SK-N-SH (cell line): Measurements from ENCODE around the gene CC2D2A. TPM values are rescaled to one million over a fixed set of nuclear protein-coding genes. Genes with fewer than 3 reads are reported as not detected.

Experiments
- CTCF ChIA-PET: fragments of 300-600, 350-600 bp; formaldehyde crosslinking; extraction: SDS; loops from one replicate; lab custom pipeline; 2021; lab: Yijun Ruan, JAX
- POLR2A ChIA-PET: fragments of 350-600 bp; sonication (Branson Sonifier 250); formaldehyde crosslinking; extraction: SDS; loops from one replicate; lab custom pipeline; 2020; ENCODE audit warnings: antibody characterized with exemption, inconsistent platforms; lab: Yijun Ruan, JAX
- DNase-seq: peaks from one replicate; pipeline ENCODE4 v3.0.0; 2012
- H2AFZ ChIP-seq: fragments of 200-600 bp; sonication (generic); 2 replicates; pipeline ENCODE4 v1.8.1; 2016; ENCODE audit warnings: antibody characterized with exemption, mild to moderate bottlenecking, low read depth
- H3F3A ChIP-seq: fragments of 200-600 bp; sonication (generic); replicated peaks from 2 replicates; pipeline ENCODE3; 2016; ENCODE audit warnings: antibody characterized with exemption, mild to moderate bottlenecking; ENCODE audit not compliant: insufficient read depth
- H3K27ac ChIP-seq, 2 experiments: fragments of 200-500 bp in 1 of 2; fragments of 200-600 bp in 1 of 2; sonication (Bioruptor generic) in 1 of 2; sonication (generic), shearing (Covaris generic) in 1 of 2; 2 replicates each; pipeline versions ENCODE4 v1.5.1 to v1.6.1; 2014 to 2016; ENCODE audit warnings: low read depth in 2 of 2, inconsistent platforms in 1 of 2, low read length in 1 of 2, mild to moderate bottlenecking in 1 of 2, mixed read lengths in 1 of 2
- H3K27me3 ChIP-seq: fragments of 200-600 bp; sonication (generic), shearing (Covaris generic); 2 replicates; pipeline ENCODE4 v1.6.1; 2016; ENCODE audit warnings: mixed run types; ENCODE audit not compliant: insufficient read depth
- H3K36me3 ChIP-seq, 2 experiments: fragments of 200-500 bp in 1 of 2; fragments of 200-600 bp in 1 of 2; sonication (Bioruptor generic) in 1 of 2; sonication (generic) in 1 of 2; replicated peaks in 1 of 2; 2 replicates each; pipeline versions ENCODE3 to v1.5.1; 2014 to 2016; ENCODE audit warnings: low read length in 1 of 2, mild to moderate bottlenecking in 1 of 2; ENCODE audit not compliant: insufficient read depth in 2 of 2, control insufficient read depth in 1 of 2
- H3K4me1 ChIP-seq, 2 experiments: fragments of 200-500 bp in 1 of 2; fragments of 200-600 bp in 1 of 2; sonication (Bioruptor generic) in 1 of 2; sonication (generic), shearing (Covaris generic) in 1 of 2; 2 replicates each; pipeline versions ENCODE4 v1.5.1 to v1.6.1; 2014 to 2016; ENCODE audit warnings: low read depth in 1 of 2, low read length in 1 of 2, mixed run types in 1 of 2; ENCODE audit not compliant: insufficient read depth in 2 of 2, control insufficient read depth in 1 of 2
- H3K4me2 ChIP-seq: fragments of 200-600 bp; sonication (generic), shearing (Covaris generic); 2 replicates; pipeline ENCODE4 v1.6.1; 2017; ENCODE audit warnings: mixed run types
- H3K4me3 ChIP-seq, 2 experiments: fragments of 200-500 bp in 1 of 2; fragments of 200-600 bp in 1 of 2; sonication (Bioruptor generic) in 1 of 2; sonication (generic), shearing (Covaris generic) in 1 of 2; 2 replicates each; pipeline versions ENCODE4 v1.5.1 to v1.8.1; 2014 to 2016; ENCODE audit warnings: low read depth in 2 of 2, inconsistent platforms in 1 of 2, low read length in 1 of 2, mild to moderate bottlenecking in 1 of 2, mixed read lengths in 1 of 2, moderate library complexity in 1 of 2
- H3K79me2 ChIP-seq: fragments of 200-600 bp; sonication (generic); 2 replicates; pipeline ENCODE4 v1.8.1; 2017; ENCODE audit warnings: mild to moderate bottlenecking; ENCODE audit not compliant: insufficient read depth
- H3K9ac ChIP-seq: fragments of 200-600 bp; sonication (generic); 2 replicates; pipeline ENCODE4 v1.6.1; 2017; ENCODE audit warnings: mixed run types
- H3K9me2 ChIP-seq: fragments of 200-600 bp; sonication (generic); 2 replicates; pipeline ENCODE4 v1.6.1; 2017; ENCODE audit warnings: mixed run types
- H3K9me3 ChIP-seq: fragments of 200-600 bp; sonication (generic); 2 replicates; pipeline ENCODE4 v1.6.1; 2017; ENCODE audit warnings: mixed run types, mild to moderate bottlenecking, moderate library complexity
- H4K20me1 ChIP-seq: fragments of 200-600 bp; sonication (generic); 2 replicates; pipeline ENCODE4 v1.6.1; 2017; ENCODE audit warnings: mild to moderate bottlenecking, mixed run types; ENCODE audit not compliant: insufficient read depth
- CHD2 ChIP-seq: fragments of 150-350 bp; IDR thresholded peaks from 2 replicates; pipeline ENCODE4 v1.6.1; 2018; ENCODE audit warnings: low read length; ENCODE audit not compliant: partially characterized antibody
- EP300 ChIP-seq, 2 experiments: IDR thresholded peaks; 2 replicates each; pipeline versions ENCODE4 v1.4.0 to v1.6.1; 2012; ENCODE audit warnings: borderline replicate concordance in 1 of 2, low read depth in 1 of 2, low read length in 1 of 2
- EZH2phosphoT487 ChIP-seq: fragments of 200-600 bp; sonication (generic); IDR thresholded peaks from 2 replicates; pipeline ENCODE4 v1.6.1; 2017; ENCODE audit warnings: low read depth, mixed run types, mild to moderate bottlenecking, antibody characterized with exemption, moderate library complexity, borderline replicate concordance
- FOSL2 ChIP-seq: IDR thresholded peaks from 2 replicates; pipeline ENCODE4 v1.4.0; 2012; ENCODE audit warnings: low read depth, mild to moderate bottlenecking, moderate library complexity, borderline replicate concordance
- FOXJ3 ChIP-seq: sonication (generic); formaldehyde crosslinking; IDR thresholded peaks from 2 replicates; pipeline ENCODE4 v1.5.1; 2020; ENCODE audit warnings: mild to moderate bottlenecking, missing genetic modification reagents
- FOXM1 ChIP-seq: IDR thresholded peaks from 2 replicates; pipeline ENCODE4 v1.4.0; 2012; ENCODE audit warnings: low read depth, mild to moderate bottlenecking
- GABPA ChIP-seq: IDR thresholded peaks from 2 replicates; pipeline ENCODE4 v1.4.0; 2012; ENCODE audit warnings: low read depth, mild to moderate bottlenecking
- JUND ChIP-seq: IDR thresholded peaks from 2 replicates; pipeline ENCODE4 v1.4.0; 2012
- MEF2A ChIP-seq: IDR thresholded peaks from 2 replicates; pipeline ENCODE4 v1.4.0; 2012; ENCODE audit warnings: low read depth, borderline replicate concordance
- MXI1 ChIP-seq: IDR thresholded peaks from 2 replicates; pipeline ENCODE4 v1.6.1; 2012; ENCODE audit warnings: mild to moderate bottlenecking, low read depth, low read length, improper control_type of control experiment
- RCOR1 ChIP-seq: fragments of 150-350 bp; IDR thresholded peaks from 2 replicates; pipeline ENCODE4 v1.6.1; 2017; ENCODE audit warnings: antibody characterized with exemption, low read length
- RXRA ChIP-seq: IDR thresholded peaks from 2 replicates; pipeline ENCODE4 v1.4.0; 2012; ENCODE audit warnings: low read depth, mild to moderate bottlenecking, borderline replicate concordance
- SIN3A ChIP-seq: IDR thresholded peaks from 2 replicates; pipeline ENCODE4 v1.6.1; 2012; ENCODE audit warnings: low read depth, mild to moderate bottlenecking, low read length, moderate library complexity, borderline replicate concordance
- SMC3 ChIP-seq: IDR thresholded peaks from 2 replicates; pipeline ENCODE4 v1.6.1; 2012; ENCODE audit warnings: low read depth, low read length, improper control_type of control experiment
- TAF1 ChIP-seq: IDR thresholded peaks from 2 replicates; pipeline ENCODE4 v1.6.1; 2012; ENCODE audit warnings: low read depth, mild to moderate bottlenecking, low read length, moderate library complexity, borderline replicate concordance
- YY1 ChIP-seq: IDR thresholded peaks from 2 replicates; pipeline ENCODE4 v1.4.0; 2012; ENCODE audit warnings: low read depth, mild to moderate bottlenecking
- WGBS: methylation state at CpG from one replicate; pipeline ENCODE4 v1.1.6; 2017; ENCODE audit warnings: low lambda C conversion rate; 5-methylcytosine and 5-hydroxymethylcytosine counted together
- polyA plus RNA-seq, 3 experiments: library from polyadenylated mRNA; depleted of rRNA; stranded (reverse); fragments of >200 nt; gene quantifications; 2 replicates each; pipeline ENCODE4 v1.2.3, GENCODE V29; 2012
- TF ChIP-seq, protein P1 (sequence below): fragments of 150-350 bp; IDR thresholded peaks from 2 replicates; pipeline ENCODE4 v1.6.1; 2016; ENCODE audit warnings: mild to moderate bottlenecking, low read depth, low read length
- TF ChIP-seq, protein P2 (sequence below): IDR thresholded peaks from 2 replicates; pipeline ENCODE4; 2012
- TF ChIP-seq, protein P3 (sequence below): IDR thresholded peaks from 2 replicates; pipeline ENCODE4 v1.4.0; 2012; ENCODE audit warnings: low read depth

The CC2D2A gene
- polyA plus RNA-seq, 1 of the 3 experiments (the other 2 are of a cell fraction) = 17.8 TPM

DNA sequence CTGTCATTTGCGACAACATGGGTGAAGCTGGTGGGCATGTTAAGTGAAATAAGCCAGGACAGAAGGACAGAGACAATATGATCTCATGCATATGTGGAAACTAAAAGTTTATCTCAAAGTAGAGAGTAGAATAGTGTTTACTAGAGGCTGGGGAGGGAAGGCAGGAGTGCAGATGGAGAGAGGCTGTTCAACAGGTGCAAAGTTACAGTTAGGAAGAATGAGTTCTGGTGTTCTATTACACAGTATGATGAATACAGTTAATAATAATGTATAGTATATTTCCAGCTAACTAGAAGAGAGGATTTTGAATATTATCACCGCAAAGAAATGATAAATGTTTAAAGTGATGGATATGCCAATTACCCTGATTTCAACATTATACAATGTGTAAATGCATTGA, 115.6 kb downstream of the CC2D2A start:
- Histone ChIP-seq H3K27me3 (no peaks in the 10 kb centered on the region), H3F3A (peaks cover 7% of the 10 kb centered on the region), H3K4me1 (no peaks in the 10 kb centered on the region), H3K9me3 (no peaks in the 10 kb centered on the region), H3K4me2 (no peak overlapping the region), H2AFZ (no peak overlapping the region), H3K79me2 (no peaks in the 10 kb centered on the region), H3K4me3 (no peak overlapping the region), H4K20me1 (no peaks in the 10 kb centered on the region), H3K36me3 (peaks cover 4 to 11% of the 10 kb centered on the region in 2 experiments), H3K9ac (no peak overlapping the region), H3K27ac (no peak overlapping the region), H3K9me2 (no peaks in the 10 kb centered on the region)
- DNase-seq = no peak
- CTCF ChIA-PET = no interaction called here
- TF ChIP-seq GABPA (no peak), RXRA (no peak), MXI1 (no peak), CHD2 (no peak), YY1 (no peak), TAF1 (no peak), EP300 (IDR thresholded peaks at IDR 0.05; ENCODE audit: borderline replicate concordance in 1 of 2, low read depth in 1 of 2, low read length in 1 of 2) (no peak), FOSL2 (no peak), RCOR1 (no peak), FOXM1 (no peak), MEF2A (no peak), EZH2phosphoT487 (no peak)
- TF ChIP-seq, protein P1, sequence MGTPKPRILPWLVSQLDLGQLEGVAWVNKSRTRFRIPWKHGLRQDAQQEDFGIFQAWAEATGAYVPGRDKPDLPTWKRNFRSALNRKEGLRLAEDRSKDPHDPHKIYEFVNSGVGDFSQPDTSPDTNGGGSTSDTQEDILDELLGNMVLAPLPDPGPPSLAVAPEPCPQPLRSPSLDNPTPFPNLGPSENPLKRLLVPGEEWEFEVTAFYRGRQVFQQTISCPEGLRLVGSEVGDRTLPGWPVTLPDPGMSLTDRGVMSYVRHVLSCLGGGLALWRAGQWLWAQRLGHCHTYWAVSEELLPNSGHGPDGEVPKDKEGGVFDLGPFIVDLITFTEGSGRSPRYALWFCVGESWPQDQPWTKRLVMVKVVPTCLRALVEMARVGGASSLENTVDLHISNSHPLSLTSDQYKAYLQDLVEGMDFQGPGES = no peak
- TF ChIP-seq, protein P2, sequence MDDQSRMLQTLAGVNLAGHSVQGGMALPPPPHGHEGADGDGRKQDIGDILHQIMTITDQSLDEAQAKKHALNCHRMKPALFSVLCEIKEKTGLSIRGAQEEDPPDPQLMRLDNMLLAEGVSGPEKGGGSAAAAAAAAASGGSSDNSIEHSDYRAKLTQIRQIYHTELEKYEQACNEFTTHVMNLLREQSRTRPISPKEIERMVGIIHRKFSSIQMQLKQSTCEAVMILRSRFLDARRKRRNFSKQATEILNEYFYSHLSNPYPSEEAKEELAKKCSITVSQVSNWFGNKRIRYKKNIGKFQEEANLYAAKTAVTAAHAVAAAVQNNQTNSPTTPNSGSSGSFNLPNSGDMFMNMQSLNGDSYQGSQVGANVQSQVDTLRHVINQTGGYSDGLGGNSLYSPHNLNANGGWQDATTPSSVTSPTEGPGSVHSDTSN = no peak
- TF ChIP-seq, protein P3, sequence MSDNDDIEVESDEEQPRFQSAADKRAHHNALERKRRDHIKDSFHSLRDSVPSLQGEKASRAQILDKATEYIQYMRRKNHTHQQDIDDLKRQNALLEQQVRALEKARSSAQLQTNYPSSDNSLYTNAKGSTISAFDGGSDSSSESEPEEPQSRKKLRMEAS = no peak
- 100% methylated on average over 2 of the region's 2 CpGs for WGBS
- POLR2A ChIA-PET = no interaction called here

DNA sequence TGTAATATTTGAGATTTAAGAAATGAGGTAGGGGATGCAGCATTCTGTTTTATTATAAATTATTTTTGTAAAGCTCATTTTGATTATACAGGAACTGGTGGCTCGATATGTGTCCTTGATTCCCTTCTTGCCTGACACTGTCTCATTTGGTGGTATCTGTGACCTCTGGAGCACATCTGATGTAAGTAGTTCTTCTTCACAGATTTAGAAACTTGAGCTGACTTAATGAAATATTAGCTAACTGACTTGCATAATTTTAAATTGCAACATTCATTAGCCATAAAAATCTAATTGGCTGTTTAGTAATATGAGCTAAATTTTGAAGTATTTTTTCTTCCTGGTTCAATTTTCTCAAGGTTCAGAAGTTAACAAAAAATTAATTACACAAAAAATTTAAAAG, 116.4 kb downstream of the CC2D2A start:
- CTCF ChIA-PET = no interaction called here
- TF ChIP-seq YY1 (no peak), SIN3A (no peak), FOXJ3 (CRISPR knock-in tag) (no peak), JUND (no peak), SMC3 (no peak)
- TF ChIP-seq, all 33 proteins: peak for 0
- no peak for DNase-seq
- no peaks in the 10 kb centered on the region for H3K79me2 ChIP-seq
- H3K27ac ChIP-seq = no peak overlapping the region
- H3K9me3 ChIP-seq = no peaks in the 10 kb centered on the region
- peaks cover 7% of the 10 kb centered on the region for H3F3A ChIP-seq
- no peak overlapping the region for H3K4me3 ChIP-seq
- POLR2A ChIA-PET = no interaction called here
- no peaks in the 10 kb centered on the region for H3K4me1 ChIP-seq
- no peaks in the 10 kb centered on the region for H3K9me2 ChIP-seq
- H3K27me3 ChIP-seq = no peaks in the 10 kb centered on the region
- H3K4me2 ChIP-seq = no peak overlapping the region
- 94% methylated on average over 1 of the region's 1 CpG for WGBS
- no peak overlapping the region for H2AFZ ChIP-seq
- no peaks in the 10 kb centered on the region for H4K20me1 ChIP-seq
- peaks cover 4 to 11% of the 10 kb centered on the region in 2 experiments for H3K36me3 ChIP-seq
- no peak overlapping the region for H3K9ac ChIP-seq
